GM12878 (cell line): ENCODE measurements around the gene TRIM37. TPM values are rescaled to one million over a fixed set of nuclear protein-coding genes. Genes with fewer than 3 reads are reported as not detected.

Source experiments
- ATAC-seq: fragments of 200-7000 bp; cut with Tn5 transposase; 3 replicates; pipeline ENCODE4 v1.9.1; 2020; ENCODE audit warnings: mild to moderate bottlenecking, moderate library complexity
- BruUV-seq: library from RNA; stranded (reverse); fragments of 400-500 nt; replicated peaks from 2 replicates; lab custom pipeline; 2021; lab: Mats Ljungman, UMichigan
- CTCF ChIA-PET: fragments of 300-600 bp; sonication (Branson Sonifier 250); formaldehyde crosslinking; extraction: SDS; loops from one replicate; lab custom pipeline; 2021; ENCODE audit warnings: inconsistent platforms; lab: Yijun Ruan, JAX
- POLR2A ChIA-PET: fragments of 350-600 bp; formaldehyde crosslinking; extraction: SDS; loops from one replicate; lab custom pipeline; 2021; ENCODE audit warnings: inconsistent platforms; lab: Charles Lee
- RAD21 ChIA-PET: fragments of 300-600 bp; sonication (Branson Sonifier 250); formaldehyde crosslinking; loops from one replicate; lab custom pipeline; 2023; ENCODE audit warnings: antibody characterized with exemption; ENCODE audit not compliant: unreplicated experiment; lab: Charles Lee
- SMC1A ChIA-PET: fragments of 300-600 bp; sonication (Branson Sonifier 250); formaldehyde crosslinking; loops from one replicate; lab custom pipeline; 2023; ENCODE audit not compliant: unreplicated experiment, uncharacterized antibody; lab: Charles Lee
- DNase-seq: peaks from one replicate; pipeline ENCODE4 v3.0.0-alpha.2; 2011; ENCODE audit warnings: low read depth, low spot score
- FAIRE-seq: peaks from 3 replicates; lab custom pipeline; 2011; peaks lifted over from hg19 to GRCh38; lab: Jason Lieb, UNC
- H2AFZ ChIP-seq: 2 replicates; pipeline ENCODE4 v1.6.0; 2011; ENCODE audit warnings: low read depth, low read length, control low read depth; ENCODE audit not compliant: control insufficient read depth
- H3K27ac ChIP-seq: 2 replicates; pipeline ENCODE4 v1.5.1; 2011; ENCODE audit warnings: control low read depth; ENCODE audit not compliant: control insufficient read depth, insufficient read depth
- H3K27me3 ChIP-seq, 2 experiments: replicated peaks in 1 of 2; 2 replicates each; pipeline versions ENCODE4 v1.6.0 to v1.6.1; 2011; ENCODE audit warnings: low read length in 1 of 2; ENCODE audit not compliant: control insufficient read depth in 2 of 2, insufficient read depth in 2 of 2
- H3K36me3 ChIP-seq, 2 experiments: 2 replicates each; pipeline ENCODE4 v1.5.1; 2011; ENCODE audit warnings: low read length in 1 of 2; ENCODE audit not compliant: control insufficient read depth in 2 of 2, insufficient read depth in 2 of 2
- H3K4me1 ChIP-seq: 2 replicates; pipeline ENCODE4 v1.6.1; 2011; ENCODE audit warnings: mild to moderate bottlenecking, low read length, moderate library complexity, mixed read lengths; ENCODE audit not compliant: control insufficient read depth, insufficient read depth
- H3K4me2 ChIP-seq: 2 replicates; pipeline ENCODE4 v1.6.0; 2011; ENCODE audit warnings: control low read depth; ENCODE audit not compliant: control insufficient read depth, insufficient read depth
- H3K4me3 ChIP-seq: fragments of 200-600 bp; sonication (generic); 2 replicates; pipeline ENCODE4 v1.5.1; 2016
- H3K79me2 ChIP-seq: 2 replicates; pipeline ENCODE4 v1.6.0; 2011; ENCODE audit warnings: low read length; ENCODE audit not compliant: control insufficient read depth, insufficient read depth
- H3K9ac ChIP-seq: 2 replicates; pipeline ENCODE4 v1.8.0; 2011; ENCODE audit warnings: low read length, control low read depth, mixed read lengths; ENCODE audit not compliant: control insufficient read depth, insufficient read depth
- H3K9me3 ChIP-seq: replicated peaks from 3 replicates; pipeline ENCODE4 v1.5.1; 2011; ENCODE audit warnings: mild to moderate bottlenecking, low read length; ENCODE audit not compliant: control insufficient read depth, insufficient read depth
- H4K20me1 ChIP-seq: 2 replicates; pipeline ENCODE4 v1.6.0; 2011; ENCODE audit not compliant: control insufficient read depth, insufficient read depth
- ETV6 ChIP-seq, 2 experiments: fragments of 450-650 bp in 1 of 2; IDR thresholded peaks in 1 of 2; conservative IDR thresholded peaks in 1 of 2; 2 replicates each; pipeline ENCODE4 v1.6.1; 2014; ENCODE audit warnings: antibody characterized with exemption in 1 of 2, borderline replicate concordance in 1 of 2, low read depth in 1 of 2, mild to moderate bottlenecking in 1 of 2, moderate library complexity in 1 of 2
- MYB ChIP-seq: fragments of 150-350 bp; IDR thresholded peaks from 2 replicates; pipeline ENCODE4 v1.6.1; 2014; ENCODE audit warnings: mild to moderate bottlenecking, low read depth, low read length, borderline replicate concordance
- NFXL1 ChIP-seq: fragments of 450-650 bp; IDR thresholded peaks from 2 replicates; pipeline ENCODE4 v1.6.1; 2017; ENCODE audit warnings: antibody characterized with exemption, mild to moderate bottlenecking, borderline replicate concordance
- SIX5 ChIP-seq: IDR thresholded peaks from 2 replicates; pipeline ENCODE4 v1.6.1; 2011; ENCODE audit warnings: mild to moderate bottlenecking, low read depth, low read length, moderate library complexity; ENCODE audit not compliant: severe bottlenecking
- WGBS: methylation state at CpG from one replicate; pipeline ENCODE4 v1.1.6; 2016; ENCODE audit warnings: low lambda C conversion rate; ENCODE audit not compliant: insufficient replicate concordance, insufficient coverage; ENCODE audit errors: missing lambda C conversion rate; 5-methylcytosine and 5-hydroxymethylcytosine counted together
- in situ Hi-C: fragments of 300-500 bp; cut with MboI; formaldehyde crosslinking; loops from 9 replicates; pipeline ENCODE4 v1.14.3; 2018; ENCODE audit warnings: mixed read lengths
- intact Hi-C: fragments of 100-400 bp; cut with micrococcal nuclease; formaldehyde crosslinking; loops from one replicate; pipeline ENCODE4 v1.14.2; 2022; ENCODE audit not compliant: unreplicated experiment
- polyA plus RNA-seq, 11 experiments: library from polyadenylated mRNA; depleted of rRNA in 4 of 11; unstranded in 6 of 11; stranded (reverse) in 5 of 11; fragments of >200 nt; fragmentation: Nextera tagmentation in 4 of 11; fragmentation: Illumina TruSeq in 1 of 11; extraction: Ambion mirVana in 4 of 11; extraction: Trizol in 1 of 11; gene quantifications; 1 replicate in 1 of 11; 2 replicates in 10 of 11; pipeline versions ENCODE4 v1.2.1 to v1.2.3, GENCODE V29; 2011 to 2016; ENCODE audit warnings: inconsistent platforms in 2 of 11, missing spikeins in 2 of 11, low read depth in 1 of 11
- total RNA-seq, 4 experiments: library from RNA; depleted of rRNA in 3 of 4; stranded (reverse); fragments of >200 nt in 3 of 4; fragmentation: Illumina TruSeq in 1 of 4; extraction: Trizol in 1 of 4; gene quantifications; 2 replicates each; pipeline versions ENCODE4 v1.2.1 to v1.2.3, GENCODE V29; 2013 to 2021

The TRIM37 gene
- total and polyA plus RNA-seq, 10 of the 15 experiments (the other 5 are each of a cell fraction or from before 2014, with no cell fraction given), result 4.8 to 20.6 (median 18.1) TPM

GRCh38 chr17:59008737-59009136 lies 97.9 kb downstream of the TRIM37 start:
- H3K4me2 ChIP-seq, result no peak overlapping the region
- TF ChIP-seq NFXL1 (peak; percentile 8; the same call in 1 of the 2 replicates), MYB (no peak)

GRCh38 chr17:59007995-59008394 lies 98.7 kb downstream of the TRIM37 start:
- Histone ChIP-seq H3K36me3 (peaks cover 0 to 3% of the 10 kb centered on the region in 2 experiments; a peak in 1 of 4 replicates), H3K9me3 (no peaks in the 10 kb centered on the region), H3K4me3 (no peak overlapping the region), H3K4me2 (no peak overlapping the region), H2AFZ (no peak overlapping the region), H3K27me3 (no peaks in the 10 kb centered on the region), H4K20me1 (no peaks in the 10 kb centered on the region), H3K4me1 (0 out of 2 replicates have a peak, but pooled peaks cover under 1% of the 10 kb centered on the region), H3K79me2 (no peaks in the 10 kb centered on the region), H3K9ac (no peak overlapping the region), H3K27ac (no peak overlapping the region)
- POLR2A ChIA-PET, result interaction anchor here (0.9 kb wide), 1 partner anchor 59 kb away, joined by 3 read pairs; no protein-coding TSS in a partner anchor
- RAD21 ChIA-PET, result interaction anchor here (1.4 to 1.7 kb wide), 2 partner anchors 297 to 489 kb away, joined by 5 to 8 read pairs; no protein-coding TSS in a partner anchor
- TF ChIP-seq SIX5 (no peak), ETV6 (conservative IDR thresholded peaks at IDR 0.05 in 1 of 2, IDR thresholded peaks at IDR 0.05 in 1 of 2; ENCODE audit: borderline replicate concordance in 1 of 2, low read depth in 1 of 2) (no peak)
- DNase-seq (no peak), FAIRE-seq (no peak), ATAC-seq (no peak)
- 100% methylated on average over 2 of the region's 2 CpGs for WGBS
- no TSS peak for BruUV-seq
- CTCF ChIA-PET, result interaction anchor here (1.1 to 3.8 kb wide), 7 partner anchors 11 to 430 kb away, joined by 3 to 14 read pairs (median 3); no protein-coding TSS in a partner anchor
- in situ Hi-C loops (loop anchor here (5.0 kb wide), 3 partner anchors 296 to 486 kb away; no protein-coding TSS in a partner anchor), intact Hi-C loops (no loop called here)
- SMC1A ChIA-PET, result interaction anchor here (0.8 to 2.0 kb wide), 3 partner anchors 42 to 420 kb away, joined by 3 to 5 read pairs (median 3); no protein-coding TSS in a partner anchor

More at GRCh38 chr17:59008737-59009136, 97.9 kb downstream of the TRIM37 start:
- in situ Hi-C loops (loop anchor here (5.0 kb wide), 3 partner anchors 296 to 486 kb away; no protein-coding TSS in a partner anchor), intact Hi-C loops (no loop called here)
- no peak overlapping the region for H3K9ac ChIP-seq
- peaks cover 0 to 2% of the 10 kb centered on the region in 2 experiments; a peak in 1 of 4 replicates for H3K36me3 ChIP-seq
- H3K79me2 ChIP-seq, result no peaks in the 10 kb centered on the region
- POLR2A ChIA-PET, result interaction anchor here (0.9 kb wide), 1 partner anchor 59 kb away, joined by 3 read pairs; no protein-coding TSS in a partner anchor
- no peaks in the 10 kb centered on the region for H4K20me1 ChIP-seq
- DNase-seq, result no peak
- H2AFZ ChIP-seq, result no peak overlapping the region
- H3K27me3 ChIP-seq, result no peaks in the 10 kb centered on the region
- H3K27ac ChIP-seq, result no peak overlapping the region
- CTCF ChIA-PET, result interaction anchor here (1.1 to 3.8 kb wide), 6 partner anchors 11 to 431 kb away, joined by 3 to 14 read pairs (median 3); no protein-coding TSS in a partner anchor
- ATAC-seq, result no peak
- BruUV-seq, result no TSS peak
- no peak for FAIRE-seq
- H3K9me3 ChIP-seq, result no peaks in the 10 kb centered on the region
- SMC1A ChIA-PET, result interaction anchor here (1.0 to 2.0 kb wide), 3 partner anchors 42 to 490 kb away, joined by 3 to 5 read pairs (median 3); no protein-coding TSS in a partner anchor
- no peak overlapping the region for H3K4me3 ChIP-seq
- 94% methylated on average over 2 of the region's 2 CpGs for WGBS
- no peaks in the 10 kb centered on the region for H3K4me1 ChIP-seq
- RAD21 ChIA-PET, result interaction anchor here (0.7 to 1.7 kb wide), 3 partner anchors 66 to 490 kb away, joined by 3 to 8 read pairs (median 5); no protein-coding TSS in a partner anchor
